Breast epithelium (tissue), 4 donors: ENCODE results near the gene CHN2. TPM values are rescaled to one million over a fixed set of nuclear protein-coding genes. Genes with fewer than 3 reads are reported as not detected.

Experiments used
- DNase-seq, 2 donors: peaks; one replicate each; pipeline ENCODE4 v3.0.0-alpha.2; 2019; ENCODE audit warnings: low spot score in 2 of 2
- H3K27ac ChIP-seq, 2 donors: fragments of 200-600 bp; sonication (generic) in 1 of 2; one replicate each; pipeline ENCODE4 v1.5.1; 2016 to 2019; ENCODE audit warnings: mild to moderate bottlenecking in 1 of 2
- H3K27me3 ChIP-seq, 2 donors: fragments of 200-600 bp; sonication (generic) in 1 of 2; one replicate each; pipeline versions ENCODE4 v1.5.1 to v1.6.0; 2017 to 2019; ENCODE audit warnings: control low read depth in 1 of 2, mild to moderate bottlenecking in 1 of 2
- H3K36me3 ChIP-seq: fragments of 200-600 bp; one replicate; pipeline ENCODE4 v1.5.1; 2019
- H3K4me1 ChIP-seq, 2 donors: fragments of 200-600 bp; sonication (generic); one replicate each; pipeline ENCODE4 v1.5.1; 2016 to 2019; ENCODE audit warnings: control low read depth in 1 of 2
- H3K4me3 ChIP-seq, 3 donors: fragments of 200-600 bp; sonication (generic); 1 replicate in 2 of 3; 2 replicates in 1 of 3; pipeline ENCODE4 v1.5.1; 2016 to 2019; ENCODE audit warnings: mild to moderate bottlenecking in 3 of 3, moderate library complexity in 2 of 3
- H3K9me3 ChIP-seq, 2 donors: fragments of 200-600 bp; sonication (generic) in 1 of 2; one replicate each; pipeline ENCODE4 v1.5.1; 2016 to 2019; ENCODE audit warnings: control low read depth in 1 of 2
- POLR2A ChIP-seq: fragments of 450-650 bp; IDR thresholded peaks from one replicate; pipeline ENCODE4 v1.6.1; 2016; ENCODE audit warnings: antibody characterized with exemption, mild to moderate bottlenecking, moderate library complexity
- POLR2AphosphoS5 ChIP-seq, 3 donors: sonication (generic); formaldehyde crosslinking; IDR thresholded peaks; one replicate each; pipeline ENCODE4 v1.6.1; 2017; ENCODE audit warnings: antibody characterized with exemption in 3 of 3
- intact Hi-C: fragments of 100-400 bp; cut with DNase I; formaldehyde crosslinking; loops from one replicate; pipeline ENCODE4 v1.15.1; 2023; ENCODE audit warnings: low total_unique reads
- total RNA-seq, 3 donors: library from RNA; depleted of rRNA; stranded (reverse); fragments of >200 nt; gene quantifications; one replicate each; pipeline ENCODE4 v1.1.0, GENCODE V29; 2016
- TF ChIP-seq, protein P1 (sequence below), 3 donors: fragments of 450-650 bp; IDR thresholded peaks; one replicate each; pipeline ENCODE4 v1.5.1; 2016 to 2017; ENCODE audit warnings: antibody characterized with exemption in 3 of 3, mild to moderate bottlenecking in 3 of 3, moderate library complexity in 3 of 3

The CHN2 gene
- total RNA-seq, 3 donors from 2014 or later: 6.3 to 17.1 (median 7.9) TPM

DNA sequence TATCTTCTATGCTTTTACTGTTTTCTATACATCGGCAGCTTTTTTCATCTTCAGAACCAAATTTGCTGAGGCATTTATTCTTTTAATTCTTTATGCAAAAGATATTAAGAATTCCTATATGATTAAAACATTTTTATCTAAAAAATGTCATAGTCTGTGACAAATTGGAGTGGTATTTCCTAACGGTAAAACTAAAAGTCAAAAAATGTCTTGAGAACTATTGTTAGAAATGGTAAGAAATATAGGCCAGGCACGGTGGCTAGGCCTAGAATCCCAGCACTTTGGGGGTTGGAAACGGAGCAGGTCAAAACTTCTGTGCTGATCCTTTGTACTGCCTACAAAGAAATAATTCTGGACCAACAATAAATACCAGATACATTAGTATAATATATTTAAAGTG, 311.4 kb downstream of the CHN2 start:
- H3K4me1 ChIP-seq: no peaks in the 10 kb centered on the region
- no peaks in the 10 kb centered on the region for H3K27me3 ChIP-seq
- intact Hi-C loops: no loop called here
- TF ChIP-seq, protein P1, sequence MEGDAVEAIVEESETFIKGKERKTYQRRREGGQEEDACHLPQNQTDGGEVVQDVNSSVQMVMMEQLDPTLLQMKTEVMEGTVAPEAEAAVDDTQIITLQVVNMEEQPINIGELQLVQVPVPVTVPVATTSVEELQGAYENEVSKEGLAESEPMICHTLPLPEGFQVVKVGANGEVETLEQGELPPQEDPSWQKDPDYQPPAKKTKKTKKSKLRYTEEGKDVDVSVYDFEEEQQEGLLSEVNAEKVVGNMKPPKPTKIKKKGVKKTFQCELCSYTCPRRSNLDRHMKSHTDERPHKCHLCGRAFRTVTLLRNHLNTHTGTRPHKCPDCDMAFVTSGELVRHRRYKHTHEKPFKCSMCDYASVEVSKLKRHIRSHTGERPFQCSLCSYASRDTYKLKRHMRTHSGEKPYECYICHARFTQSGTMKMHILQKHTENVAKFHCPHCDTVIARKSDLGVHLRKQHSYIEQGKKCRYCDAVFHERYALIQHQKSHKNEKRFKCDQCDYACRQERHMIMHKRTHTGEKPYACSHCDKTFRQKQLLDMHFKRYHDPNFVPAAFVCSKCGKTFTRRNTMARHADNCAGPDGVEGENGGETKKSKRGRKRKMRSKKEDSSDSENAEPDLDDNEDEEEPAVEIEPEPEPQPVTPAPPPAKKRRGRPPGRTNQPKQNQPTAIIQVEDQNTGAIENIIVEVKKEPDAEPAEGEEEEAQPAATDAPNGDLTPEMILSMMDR (IDR thresholded peaks at IDR 0.05): no peak
- TF ChIP-seq POLR2AphosphoS5 (IDR thresholded peaks at IDR 0.05) (no peak), POLR2A (no peak)
- H3K9me3 ChIP-seq: no peaks in the 10 kb centered on the region
- no peak for DNase-seq
- H3K27ac ChIP-seq: no peak overlapping the region
- H3K36me3 ChIP-seq: no peaks in the 10 kb centered on the region
- no peak overlapping the region for H3K4me3 ChIP-seq

DNA sequence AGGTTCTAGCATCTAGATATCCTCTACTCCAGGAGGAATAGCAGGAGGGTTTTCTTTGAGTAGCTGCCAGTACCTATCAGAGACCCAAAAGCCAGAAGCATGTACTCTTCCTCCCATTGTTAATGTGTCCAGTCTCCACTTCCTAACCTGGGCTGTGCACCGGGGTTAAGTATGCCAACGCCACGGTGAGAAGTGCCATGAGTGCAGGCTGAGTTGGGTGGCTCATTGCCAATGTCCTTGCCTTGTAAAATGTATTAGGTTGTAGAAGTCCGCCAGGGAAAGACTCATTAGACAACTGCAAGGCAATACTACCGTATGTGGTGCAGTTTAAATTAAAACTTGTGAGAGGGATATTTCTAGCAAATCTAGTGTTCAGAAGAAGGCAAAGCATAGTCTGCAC, 314.0 kb downstream of the CHN2 start:
- H3K4me3 ChIP-seq: no peak overlapping the region
- no peak overlapping the region for H3K27ac ChIP-seq
- H3K27me3 ChIP-seq: no peaks in the 10 kb centered on the region
- H3K4me1 ChIP-seq: no peaks in the 10 kb centered on the region
- H3K9me3 ChIP-seq: no peaks in the 10 kb centered on the region
- DNase-seq: no peak
- TF ChIP-seq, protein P1 (IDR thresholded peaks at IDR 0.05): no peak
- TF ChIP-seq POLR2AphosphoS5 (IDR thresholded peaks at IDR 0.05) (no peak), POLR2A (no peak)
- no peaks in the 10 kb centered on the region for H3K36me3 ChIP-seq
- intact Hi-C loops: no loop called here

DNA sequence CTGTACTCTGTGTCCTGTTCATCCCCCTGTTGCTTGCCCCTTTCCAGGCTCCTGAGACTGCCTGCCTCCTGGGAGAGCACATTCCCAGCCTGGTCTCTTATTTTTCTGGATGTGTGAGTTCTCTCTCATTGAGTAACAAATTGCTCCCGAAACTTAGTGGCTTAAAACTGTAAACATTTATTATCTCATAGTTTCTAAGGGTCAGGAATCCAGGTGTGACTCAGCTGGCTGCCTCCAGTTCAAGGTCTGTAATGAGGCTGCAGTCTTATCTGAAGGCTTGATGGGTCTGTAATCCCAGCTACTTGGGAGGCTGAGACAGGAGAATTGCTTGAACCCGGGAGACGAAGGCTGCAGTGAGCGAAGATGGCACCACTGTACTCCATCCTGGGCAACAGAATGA, 315.5 kb downstream of the CHN2 start:
- Histone ChIP-seq H3K9me3 (no peaks in the 10 kb centered on the region), H3K36me3 (no peaks in the 10 kb centered on the region), H3K4me1 (no peaks in the 10 kb centered on the region), H3K27me3 (no peaks in the 10 kb centered on the region), H3K27ac (no peak overlapping the region), H3K4me3 (no peak overlapping the region)
- intact Hi-C loops: no loop called here
- DNase-seq: no peak
- TF ChIP-seq, protein P1 (IDR thresholded peaks at IDR 0.05): no peak
- no peak for TF ChIP-seq POLR2AphosphoS5 (IDR thresholded peaks at IDR 0.05)
- TF ChIP-seq POLR2A: no peak

DNA sequence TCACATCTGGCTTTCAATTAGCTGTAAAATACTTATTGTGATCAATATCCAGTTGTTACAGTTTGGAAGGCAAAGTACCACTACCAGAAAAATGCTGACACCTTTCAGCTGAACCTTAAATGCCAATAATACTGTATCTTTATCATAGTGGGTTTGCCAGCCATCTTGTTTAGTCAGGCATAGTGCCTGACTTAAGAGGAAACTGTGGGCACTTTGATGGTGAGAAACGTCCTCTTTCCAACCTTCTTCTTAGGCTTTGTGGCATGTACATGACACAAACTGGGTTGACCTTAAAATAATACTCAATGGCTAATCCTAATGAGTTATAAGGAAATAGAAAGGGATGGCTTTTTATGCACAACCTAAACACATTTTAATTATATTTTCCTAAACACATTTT, 316.8 kb downstream of the CHN2 start:
- intact Hi-C loops: no loop called here
- no peak for TF ChIP-seq POLR2AphosphoS5 (IDR thresholded peaks at IDR 0.05)
- TF ChIP-seq, protein P1 (IDR thresholded peaks at IDR 0.05): no peak
- TF ChIP-seq POLR2A: no peak
- H3K27ac ChIP-seq: no peak overlapping the region
- H3K27me3 ChIP-seq: no peaks in the 10 kb centered on the region
- no peaks in the 10 kb centered on the region for H3K9me3 ChIP-seq
- DNase-seq: no peak
- no peak overlapping the region for H3K4me3 ChIP-seq
- H3K4me1 ChIP-seq: no peaks in the 10 kb centered on the region
- no peaks in the 10 kb centered on the region for H3K36me3 ChIP-seq

DNA sequence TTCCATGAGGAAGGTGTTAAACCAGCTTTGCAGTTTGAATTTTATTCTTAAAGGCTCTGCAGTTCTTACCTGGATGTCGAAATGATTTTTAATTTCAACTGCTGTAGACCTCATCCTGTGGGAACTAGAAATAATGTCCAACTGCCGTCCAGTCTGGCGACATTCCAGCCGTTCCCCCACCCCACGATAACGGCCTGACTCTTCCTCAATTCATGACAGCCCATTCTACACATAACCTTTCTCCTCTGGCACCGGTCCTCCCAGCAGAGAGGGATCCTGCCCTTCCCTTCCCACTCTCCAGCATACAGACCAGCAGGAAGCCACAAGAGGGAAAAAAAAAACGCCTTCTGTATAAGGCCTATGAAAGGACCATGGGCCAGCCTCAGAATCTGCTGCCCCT, 317.3 kb downstream of the CHN2 start:
- no peak for TF ChIP-seq POLR2AphosphoS5 (IDR thresholded peaks at IDR 0.05)
- no peak for TF ChIP-seq POLR2A
- TF ChIP-seq, protein P1 (IDR thresholded peaks at IDR 0.05): no peak
- H3K27ac ChIP-seq: no peak overlapping the region
- no peaks in the 10 kb centered on the region for H3K36me3 ChIP-seq
- H3K4me1 ChIP-seq: no peaks in the 10 kb centered on the region
- H3K4me3 ChIP-seq: no peak overlapping the region
- H3K9me3 ChIP-seq: no peaks in the 10 kb centered on the region
- DNase-seq: no peak
- H3K27me3 ChIP-seq: no peaks in the 10 kb centered on the region
- intact Hi-C loops: no loop called here
